Uterus (tissue), 4 donors: ENCODE data around the gene NLGN1. TPM values are rescaled to one million over a fixed set of nuclear protein-coding genes. Genes with fewer than 3 reads are reported as not detected.
A peak's percentile ranks its signal among the peaks of the same experiment; 100 is the strongest.

Source experiments
- DNase-seq, 2 donors: peaks; one replicate each; pipeline ENCODE4 v3.0.0-alpha.2; 2019 to 2020
- H3K27ac ChIP-seq, 2 donors: fragments of 200-600 bp; sonication (generic); 1 replicate in 1 of 2; 2 replicates in 1 of 2; pipeline ENCODE4 v1.5.1; 2016 to 2018
- H3K27me3 ChIP-seq, 2 donors: fragments of 200-600 bp; sonication (generic); one replicate each; pipeline ENCODE4 v1.5.1; 2018 to 2019; ENCODE audit warnings: control low read depth in 1 of 2
- H3K36me3 ChIP-seq, 2 donors: fragments of 200-600 bp; sonication (generic); one replicate each; pipeline ENCODE4 v1.5.1; 2019; ENCODE audit warnings: control low read depth in 1 of 2
- H3K4me1 ChIP-seq, 2 donors: fragments of 200-600 bp; sonication (generic); one replicate each; pipeline ENCODE4 v1.5.1; 2018 to 2019; ENCODE audit warnings: control low read depth in 1 of 2
- H3K4me3 ChIP-seq, 2 donors: fragments of 200-600 bp; sonication (generic); 1 replicate in 1 of 2; 2 replicates in 1 of 2; pipeline ENCODE4 v1.5.1; 2018 to 2019; ENCODE audit warnings: mild to moderate bottlenecking in 1 of 2
- H3K9me3 ChIP-seq, 2 donors: fragments of 200-600 bp; sonication (generic); one replicate each; pipeline ENCODE4 v1.5.1; 2019; ENCODE audit warnings: control low read depth in 1 of 2
- POLR2A ChIP-seq, 2 donors: fragments of 450-650 bp; IDR thresholded peaks; one replicate each; pipeline ENCODE4 v1.6.1; 2016; ENCODE audit warnings: antibody characterized with exemption in 2 of 2, mild to moderate bottlenecking in 1 of 2, moderate library complexity in 1 of 2
- intact Hi-C: fragments of 100-400 bp; cut with DNase I; formaldehyde crosslinking; loops from one replicate; pipeline ENCODE4 v1.15.1; 2023; ENCODE audit warnings: low total_unique reads
- total RNA-seq, 4 donors: library from RNA; depleted of rRNA in 3 of 4; stranded (reverse); fragments of >200 nt in 3 of 4; gene quantifications; one replicate each; pipeline versions ENCODE4 v1.1.0 to v1.2.4, GENCODE V29; 2014 to 2023
- TF ChIP-seq, protein P1 (sequence below), 4 experiments: fragments of 200-600 bp in 2 of 4; fragments of 450-650 bp in 2 of 4; sonication (generic) in 2 of 4; IDR thresholded peaks; one replicate each; pipeline ENCODE4 v1.5.1; 2016 to 2019; ENCODE audit warnings: antibody characterized with exemption in 4 of 4, mild to moderate bottlenecking in 2 of 4, moderate library complexity in 1 of 4
- donor health status: DM: yes; HTN: yes; CAD: no.

Gene NLGN1
- total RNA-seq, 4 donors from 2014 or later, result 3.6 to 44.8 (median 9.8) TPM

DNA sequence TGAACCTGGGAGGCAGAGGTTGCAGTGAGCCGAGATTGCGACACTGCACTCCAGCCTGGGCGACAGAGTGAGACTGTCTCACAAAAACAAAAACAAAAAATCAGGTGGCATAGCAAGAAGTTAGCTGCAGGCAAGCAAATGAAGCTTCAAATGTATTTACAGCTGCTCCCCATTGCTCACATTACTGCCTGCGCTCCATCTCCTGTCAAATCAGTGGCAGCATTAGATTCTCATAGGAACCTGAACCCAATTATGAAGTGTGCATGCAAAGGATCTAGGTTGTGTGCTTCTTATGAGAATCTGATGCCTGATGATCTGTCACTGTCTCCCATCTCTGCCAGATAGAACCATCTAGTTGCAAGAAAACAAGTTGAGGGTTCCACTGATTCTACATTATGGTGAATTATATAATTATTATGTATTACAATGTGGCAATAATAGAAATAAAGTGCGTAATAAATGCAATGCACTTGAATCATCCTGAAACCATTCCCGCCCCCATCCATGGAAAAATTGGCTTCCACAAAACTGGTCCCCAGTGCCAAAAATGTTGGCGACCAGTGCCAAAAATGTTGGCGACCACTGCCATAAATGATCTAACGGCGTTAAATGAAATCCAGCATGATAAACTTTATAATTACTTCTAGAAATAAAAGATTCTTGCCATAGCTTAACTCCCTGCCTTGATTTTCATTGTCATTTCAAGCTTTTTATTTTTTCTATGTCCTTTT lies 844.9 kb downstream of the NLGN1 start:
- no peaks in the 10 kb centered on the region for H3K9me3 ChIP-seq
- H3K4me3 ChIP-seq, result no peak overlapping the region
- H3K4me1 ChIP-seq, result no peaks in the 10 kb centered on the region
- peak in 1 of 2 donors; percentile 20 for DNase-seq
- no peaks in the 10 kb centered on the region for H3K36me3 ChIP-seq
- no peak overlapping the region for H3K27ac ChIP-seq
- no peak for TF ChIP-seq POLR2A (IDR thresholded peaks at IDR 0.05)
- TF ChIP-seq, protein P1, sequence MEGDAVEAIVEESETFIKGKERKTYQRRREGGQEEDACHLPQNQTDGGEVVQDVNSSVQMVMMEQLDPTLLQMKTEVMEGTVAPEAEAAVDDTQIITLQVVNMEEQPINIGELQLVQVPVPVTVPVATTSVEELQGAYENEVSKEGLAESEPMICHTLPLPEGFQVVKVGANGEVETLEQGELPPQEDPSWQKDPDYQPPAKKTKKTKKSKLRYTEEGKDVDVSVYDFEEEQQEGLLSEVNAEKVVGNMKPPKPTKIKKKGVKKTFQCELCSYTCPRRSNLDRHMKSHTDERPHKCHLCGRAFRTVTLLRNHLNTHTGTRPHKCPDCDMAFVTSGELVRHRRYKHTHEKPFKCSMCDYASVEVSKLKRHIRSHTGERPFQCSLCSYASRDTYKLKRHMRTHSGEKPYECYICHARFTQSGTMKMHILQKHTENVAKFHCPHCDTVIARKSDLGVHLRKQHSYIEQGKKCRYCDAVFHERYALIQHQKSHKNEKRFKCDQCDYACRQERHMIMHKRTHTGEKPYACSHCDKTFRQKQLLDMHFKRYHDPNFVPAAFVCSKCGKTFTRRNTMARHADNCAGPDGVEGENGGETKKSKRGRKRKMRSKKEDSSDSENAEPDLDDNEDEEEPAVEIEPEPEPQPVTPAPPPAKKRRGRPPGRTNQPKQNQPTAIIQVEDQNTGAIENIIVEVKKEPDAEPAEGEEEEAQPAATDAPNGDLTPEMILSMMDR (IDR thresholded peaks at IDR 0.05), result no peak
- intact Hi-C loops, result no loop called here
- H3K27me3 ChIP-seq, result no peaks in the 10 kb centered on the region

DNA sequence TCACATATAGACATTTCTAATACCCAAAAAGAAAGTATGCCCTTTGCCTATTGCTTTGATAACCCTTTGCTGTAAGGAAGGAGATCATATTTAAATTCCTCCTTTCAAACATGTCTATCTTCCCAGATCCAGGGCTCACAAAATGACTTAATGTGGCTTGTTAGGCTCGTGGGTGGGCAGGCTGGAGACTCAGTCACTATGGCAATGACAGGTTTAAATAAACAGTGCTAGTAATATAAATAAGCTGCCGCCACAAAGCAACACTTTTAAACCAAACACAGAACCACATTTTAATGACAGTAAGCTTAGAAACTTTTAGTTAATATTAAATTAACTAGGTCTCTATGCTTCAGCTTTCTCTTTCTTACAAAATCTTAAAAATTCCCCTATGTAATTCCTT lies 845.6 kb downstream of the NLGN1 start:
- Histone ChIP-seq H3K9me3 (no peaks in the 10 kb centered on the region), H3K4me1 (no peaks in the 10 kb centered on the region), H3K36me3 (no peaks in the 10 kb centered on the region), H3K27ac (no peak overlapping the region), H3K4me3 (no peak overlapping the region), H3K27me3 (no peaks in the 10 kb centered on the region)
- no peak for TF ChIP-seq POLR2A (IDR thresholded peaks at IDR 0.05)
- TF ChIP-seq, protein P1 (IDR thresholded peaks at IDR 0.05), result no peak
- intact Hi-C loops, result no loop called here
- no peak for DNase-seq

DNA sequence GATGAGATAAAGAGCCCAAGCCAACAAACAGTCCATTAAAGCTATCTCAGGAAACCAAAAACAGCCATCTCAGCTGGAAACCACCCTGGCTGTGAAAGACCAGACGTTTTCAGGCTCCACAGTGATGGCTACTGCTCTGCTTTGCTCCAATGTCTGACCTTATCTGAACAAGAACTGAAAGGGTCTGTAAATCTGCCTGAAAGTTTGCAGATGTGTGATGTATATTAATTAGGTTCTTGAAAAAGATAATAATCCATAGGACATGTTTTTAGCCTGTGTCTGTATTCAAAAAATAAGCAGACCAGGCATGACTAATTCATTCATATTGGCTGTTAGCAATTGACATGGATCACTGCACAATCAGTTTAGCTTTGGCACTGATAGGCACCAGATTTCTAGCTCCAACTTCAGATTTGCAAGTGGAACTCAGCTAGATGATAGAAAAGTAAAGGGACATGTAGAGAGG lies 850.2 kb downstream of the NLGN1 start:
- TF ChIP-seq POLR2A (IDR thresholded peaks at IDR 0.05), result no peak
- TF ChIP-seq, protein P1 (IDR thresholded peaks at IDR 0.05), result no peak
- DNase-seq, result no peak
- no peak overlapping the region for H3K4me3 ChIP-seq
- H3K9me3 ChIP-seq, result no peaks in the 10 kb centered on the region
- no peaks in the 10 kb centered on the region for H3K36me3 ChIP-seq
- no peak overlapping the region for H3K27ac ChIP-seq
- intact Hi-C loops, result no loop called here
- no peaks in the 10 kb centered on the region for H3K27me3 ChIP-seq
- H3K4me1 ChIP-seq, result no peaks in the 10 kb centered on the region

DNA sequence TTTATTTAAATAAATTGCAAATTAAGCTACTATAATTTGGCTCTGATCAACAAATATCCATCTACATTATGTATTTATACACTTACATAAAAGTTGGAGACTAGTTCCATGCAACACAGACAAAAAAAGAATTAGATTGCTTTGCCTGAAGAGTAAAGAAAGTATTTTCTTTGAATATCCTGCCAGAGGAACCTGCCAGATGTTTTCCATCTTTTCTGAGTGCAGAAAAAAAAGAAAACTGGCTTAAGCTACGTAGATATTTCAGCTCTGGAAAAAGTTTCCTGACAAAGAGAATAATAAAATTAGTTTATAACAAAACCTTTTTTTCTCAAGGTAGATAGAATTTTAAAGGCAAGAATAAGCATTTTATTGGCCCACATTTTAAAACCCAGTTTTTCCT lies 854.1 kb downstream of the NLGN1 start:
- H3K36me3 ChIP-seq, result no peaks in the 10 kb centered on the region
- no peaks in the 10 kb centered on the region for H3K9me3 ChIP-seq
- no peak for DNase-seq
- no peaks in the 10 kb centered on the region for H3K4me1 ChIP-seq
- H3K4me3 ChIP-seq, result no peak overlapping the region
- intact Hi-C loops, result no loop called here
- TF ChIP-seq POLR2A (IDR thresholded peaks at IDR 0.05), result no peak
- TF ChIP-seq, protein P1 (IDR thresholded peaks at IDR 0.05), result no peak
- H3K27me3 ChIP-seq, result no peaks in the 10 kb centered on the region
- H3K27ac ChIP-seq, result no peak overlapping the region

DNA sequence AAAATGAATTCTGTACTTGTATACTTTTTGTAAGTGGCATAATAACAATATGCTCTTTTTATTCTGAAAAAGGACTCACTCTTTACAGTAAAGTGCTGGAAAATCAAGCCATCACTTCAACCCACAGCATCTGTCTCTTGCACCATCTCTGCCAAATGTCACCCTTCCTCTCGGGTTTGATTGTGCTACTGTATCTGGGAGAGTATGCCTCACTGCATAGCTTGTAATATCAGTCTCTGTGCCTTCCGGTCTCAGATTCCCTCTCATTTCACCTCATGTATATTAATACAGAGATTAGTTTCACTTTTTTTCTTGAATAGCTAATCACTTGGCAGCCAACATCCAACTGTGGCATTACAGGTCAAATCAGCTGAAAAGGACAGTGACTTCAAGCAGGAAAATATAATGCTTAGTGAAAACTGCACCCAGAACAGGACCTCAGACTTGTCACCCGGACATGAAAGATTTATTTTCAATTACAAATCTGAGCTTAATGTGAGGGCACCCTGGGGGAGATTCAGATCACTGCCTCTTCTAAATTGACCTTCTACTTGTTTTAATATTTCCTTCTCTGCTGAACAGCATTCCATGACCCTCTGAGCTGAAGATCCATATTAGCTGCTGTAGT lies 855.8 kb downstream of the NLGN1 start:
- TF ChIP-seq, protein P1 (IDR thresholded peaks at IDR 0.05), result no peak
- TF ChIP-seq POLR2A (IDR thresholded peaks at IDR 0.05), result no peak
- no peak for DNase-seq
- no peaks in the 10 kb centered on the region for H3K27me3 ChIP-seq
- H3K4me1 ChIP-seq, result no peaks in the 10 kb centered on the region
- no peak overlapping the region for H3K4me3 ChIP-seq
- H3K36me3 ChIP-seq, result no peaks in the 10 kb centered on the region
- H3K9me3 ChIP-seq, result no peaks in the 10 kb centered on the region
- intact Hi-C loops, result no loop called here
- no peak overlapping the region for H3K27ac ChIP-seq
